NB4 (cell line): ENCODE data around the gene SLC39A2.

Experiments
- MYC ChIP-seq: IDR thresholded peaks from 2 replicates; pipeline ENCODE4 v1.6.1; 2011; ENCODE audit warnings: low read depth, low read length
- POLR2A ChIP-seq: IDR thresholded peaks from 2 replicates; pipeline ENCODE4 v1.6.1; 2011; ENCODE audit warnings: mild to moderate bottlenecking; ENCODE audit not compliant: insufficient read length; ENCODE audit errors: extremely low read depth
- TF ChIP-seq, protein P1 (sequence below): IDR thresholded peaks from one replicate; pipeline ENCODE4 v1.5.1; 2012; ENCODE audit warnings: low read depth, low read length
- TF ChIP-seq, protein P2 (sequence below): IDR thresholded peaks from 2 replicates; pipeline ENCODE4 v1.6.1; 2011; ENCODE audit warnings: low read depth, low read length

DNA sequence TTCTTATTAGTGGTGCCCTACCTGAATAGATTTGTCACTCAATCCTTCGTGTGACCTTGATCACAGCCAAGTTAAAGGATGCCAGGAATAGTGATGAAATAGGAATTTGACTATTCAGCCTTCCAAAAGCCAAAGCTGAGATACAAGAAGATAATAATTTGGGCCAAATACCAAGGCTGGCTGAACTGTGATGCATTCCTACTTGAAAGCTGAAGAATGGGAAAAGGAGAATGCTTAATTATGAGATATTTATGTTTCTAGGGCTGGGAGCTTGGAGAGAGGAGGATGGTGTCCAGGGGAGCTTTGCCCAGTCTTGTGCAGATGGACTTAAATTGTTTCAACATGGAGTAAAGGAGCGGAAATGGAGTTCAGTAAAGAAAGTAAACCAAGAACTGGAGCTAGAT, 48.3 kb downstream of the SLC39A2 start:
- TF ChIP-seq, protein P1, sequence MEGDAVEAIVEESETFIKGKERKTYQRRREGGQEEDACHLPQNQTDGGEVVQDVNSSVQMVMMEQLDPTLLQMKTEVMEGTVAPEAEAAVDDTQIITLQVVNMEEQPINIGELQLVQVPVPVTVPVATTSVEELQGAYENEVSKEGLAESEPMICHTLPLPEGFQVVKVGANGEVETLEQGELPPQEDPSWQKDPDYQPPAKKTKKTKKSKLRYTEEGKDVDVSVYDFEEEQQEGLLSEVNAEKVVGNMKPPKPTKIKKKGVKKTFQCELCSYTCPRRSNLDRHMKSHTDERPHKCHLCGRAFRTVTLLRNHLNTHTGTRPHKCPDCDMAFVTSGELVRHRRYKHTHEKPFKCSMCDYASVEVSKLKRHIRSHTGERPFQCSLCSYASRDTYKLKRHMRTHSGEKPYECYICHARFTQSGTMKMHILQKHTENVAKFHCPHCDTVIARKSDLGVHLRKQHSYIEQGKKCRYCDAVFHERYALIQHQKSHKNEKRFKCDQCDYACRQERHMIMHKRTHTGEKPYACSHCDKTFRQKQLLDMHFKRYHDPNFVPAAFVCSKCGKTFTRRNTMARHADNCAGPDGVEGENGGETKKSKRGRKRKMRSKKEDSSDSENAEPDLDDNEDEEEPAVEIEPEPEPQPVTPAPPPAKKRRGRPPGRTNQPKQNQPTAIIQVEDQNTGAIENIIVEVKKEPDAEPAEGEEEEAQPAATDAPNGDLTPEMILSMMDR = no peak
- TF ChIP-seq POLR2A (no peak), MYC (no peak)
- TF ChIP-seq, protein P2, sequence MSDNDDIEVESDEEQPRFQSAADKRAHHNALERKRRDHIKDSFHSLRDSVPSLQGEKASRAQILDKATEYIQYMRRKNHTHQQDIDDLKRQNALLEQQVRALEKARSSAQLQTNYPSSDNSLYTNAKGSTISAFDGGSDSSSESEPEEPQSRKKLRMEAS = no peak
